Measurements from ENCODE around the gene SLC6A12.

- TF ChIP-seq, protein P1, sequence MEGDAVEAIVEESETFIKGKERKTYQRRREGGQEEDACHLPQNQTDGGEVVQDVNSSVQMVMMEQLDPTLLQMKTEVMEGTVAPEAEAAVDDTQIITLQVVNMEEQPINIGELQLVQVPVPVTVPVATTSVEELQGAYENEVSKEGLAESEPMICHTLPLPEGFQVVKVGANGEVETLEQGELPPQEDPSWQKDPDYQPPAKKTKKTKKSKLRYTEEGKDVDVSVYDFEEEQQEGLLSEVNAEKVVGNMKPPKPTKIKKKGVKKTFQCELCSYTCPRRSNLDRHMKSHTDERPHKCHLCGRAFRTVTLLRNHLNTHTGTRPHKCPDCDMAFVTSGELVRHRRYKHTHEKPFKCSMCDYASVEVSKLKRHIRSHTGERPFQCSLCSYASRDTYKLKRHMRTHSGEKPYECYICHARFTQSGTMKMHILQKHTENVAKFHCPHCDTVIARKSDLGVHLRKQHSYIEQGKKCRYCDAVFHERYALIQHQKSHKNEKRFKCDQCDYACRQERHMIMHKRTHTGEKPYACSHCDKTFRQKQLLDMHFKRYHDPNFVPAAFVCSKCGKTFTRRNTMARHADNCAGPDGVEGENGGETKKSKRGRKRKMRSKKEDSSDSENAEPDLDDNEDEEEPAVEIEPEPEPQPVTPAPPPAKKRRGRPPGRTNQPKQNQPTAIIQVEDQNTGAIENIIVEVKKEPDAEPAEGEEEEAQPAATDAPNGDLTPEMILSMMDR (IDR thresholded peaks at IDR 0.05): no peak
- TF ChIP-seq POLR2A (IDR thresholded peaks at IDR 0.05): no peak
Observed at GRCh38 chr12:218728-219590, 5.0 kb upstream of the SLC6A12 start.

Data from heart left ventricle (tissue), 13 donors.